ENCODE results near the gene RNU1-2. TPM values are rescaled to one million over a fixed set of nuclear protein-coding genes. Genes with fewer than 3 reads are reported as not detected.
"Not testable (repeated sequence)": the region's sequence is repeated elsewhere in the genome, so short reads cannot be mapped to it uniquely, and the experiment has no call there.

RNU1-2 gene
- total RNA-seq, 5 donors from 2014 or later (not counting 1 experiment from before 2014, with no cell fraction given), result 2,148 to 4,743 (median 3,650) TPM

GRCh38 chr1:16888860-16889816 is 6.6 kb upstream of the RNU1-2 start:
- Histone ChIP-seq H3K9me3 (no peaks in the 10 kb centered on the region), H3K4me3 (ENCODE audit: control insufficient read depth in 1 of 2, extremely low read depth in 1 of 2, low read length in 1 of 2) (peak overlapping the region; percentile 64 to 88), H3K27ac (ENCODE audit: low read length) (peak overlapping the region; percentile 61), H3K4me1 (ENCODE audit: control insufficient read depth in 1 of 2, extremely low read depth in 1 of 2, insufficient read depth in 2 of 2, low read length in 2 of 2) (peaks cover 8 to 10% of the 10 kb centered on the region in 2 experiments), H3K27me3 (replicated peaks in 1 of 2; ENCODE audit: control insufficient read depth in 2 of 2, extremely low read depth in 1 of 2, insufficient read depth in 2 of 2, low read length in 1 of 2) (peaks cover 0 to 3% of the 10 kb centered on the region in 2 experiments), H3K36me3 (ENCODE audit: control insufficient read depth in 2 of 2, extremely low read depth in 1 of 2, insufficient read depth in 1 of 2, low read length in 1 of 2) (no peaks in the 10 kb centered on the region)
- Mint-ChIP-seq H3K27me3 (peaks cover 0 to 1% of the 10 kb centered on the region in 2 donors), H3K9me3 (no peaks in the 10 kb centered on the region), H3K4me3 (peak overlapping the region; percentile 94 to 97 (median 94)), H3K4me1 (peaks cover 21 to 31% (median 27%) of the 10 kb centered on the region in 3 donors), H3K27ac (peak overlapping the region; percentile 98), H3K36me3 (no peaks in the 10 kb centered on the region)
- ATAC-seq (replicated peaks in 1 of 4), result peak; percentile 75 to 84 (median 81)
- WGBS (ENCODE audit: insufficient coverage), result 11% methylated on average over 61 of the region's 63 CpGs
- ChIA-PET CTCF (interaction anchor here in 1 of 2 donors (0.6 kb wide), 1 partner anchor 93 kb away, joined by 3 read pairs; no protein-coding TSS in a partner anchor), POLR2A (interaction anchor here in 1 of 2 donors (0.9 kb wide), 1 partner anchor 16 kb away, joined by 3 read pairs; no protein-coding TSS in a partner anchor)
- peak in 31 of 35 experiments; percentile 9 to 64 (median 39) for DNase-seq

DNA sequence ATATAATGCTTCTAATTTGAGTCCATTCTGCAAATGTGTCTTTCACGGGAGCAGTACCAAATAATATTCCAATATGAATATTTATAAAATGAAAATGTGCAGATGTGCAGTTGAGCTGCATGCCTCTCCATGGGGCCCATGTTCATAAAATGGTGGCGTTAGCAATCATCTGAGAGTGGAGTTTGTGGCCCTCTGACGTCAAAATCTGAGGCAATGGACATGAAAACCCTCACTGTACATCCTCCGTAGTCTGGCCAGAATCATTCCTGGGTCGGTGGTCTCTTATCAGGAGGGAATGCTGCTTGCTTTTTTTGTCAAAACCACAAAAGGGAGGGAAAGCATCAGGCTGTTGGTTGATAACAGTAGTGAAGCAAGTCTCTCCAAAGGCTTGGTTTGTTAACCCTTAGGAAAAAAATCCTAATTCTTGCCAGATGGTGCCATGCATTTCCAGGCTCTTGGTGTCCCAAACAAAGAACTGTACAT is 5.2 kb upstream of the RNU1-2 start:
- H3K4me3 Mint-ChIP-seq, result peak overlapping the region; percentile 94 to 97 (median 94)
- CTCF ChIA-PET; H3K36me3 ChIP-seq (ENCODE audit: control insufficient read depth in 2 of 2, extremely low read depth in 1 of 2, insufficient read depth in 1 of 2, low read length in 1 of 2); H3K36me3 Mint-ChIP-seq; DNase-seq; H3K27ac ChIP-seq (ENCODE audit: low read length); ATAC-seq (replicated peaks in 1 of 4); H3K4me3 ChIP-seq (ENCODE audit: control insufficient read depth in 1 of 2, extremely low read depth in 1 of 2, low read length in 1 of 2); H3K9me3 Mint-ChIP-seq; H3K27me3 ChIP-seq (replicated peaks in 1 of 2; ENCODE audit: control insufficient read depth in 2 of 2, extremely low read depth in 1 of 2, insufficient read depth in 2 of 2, low read length in 1 of 2); H3K27me3 Mint-ChIP-seq; H3K9me3 ChIP-seq: not testable (repeated sequence)
- H3K4me1 Mint-ChIP-seq, result peaks cover 23 to 37% (median 27%) of the 10 kb centered on the region in 3 donors
- WGBS (ENCODE audit: insufficient coverage), result 84% methylated on average over 3 of the region's 5 CpGs
- POLR2A ChIA-PET, result interaction anchor here in 1 of 2 donors (0.7 kb wide), 1 partner anchor 31 kb away, joined by 12 read pairs; the partner anchor contains the start of gene CROCC
- H3K4me1 ChIP-seq (ENCODE audit: control insufficient read depth in 1 of 2, extremely low read depth in 1 of 2, insufficient read depth in 2 of 2, low read length in 2 of 2), result peaks cover 8 to 10% of the 10 kb centered on the region in 2 experiments
- peak overlapping the region in 1 of 2 donors; percentile 98 for H3K27ac Mint-ChIP-seq

DNA sequence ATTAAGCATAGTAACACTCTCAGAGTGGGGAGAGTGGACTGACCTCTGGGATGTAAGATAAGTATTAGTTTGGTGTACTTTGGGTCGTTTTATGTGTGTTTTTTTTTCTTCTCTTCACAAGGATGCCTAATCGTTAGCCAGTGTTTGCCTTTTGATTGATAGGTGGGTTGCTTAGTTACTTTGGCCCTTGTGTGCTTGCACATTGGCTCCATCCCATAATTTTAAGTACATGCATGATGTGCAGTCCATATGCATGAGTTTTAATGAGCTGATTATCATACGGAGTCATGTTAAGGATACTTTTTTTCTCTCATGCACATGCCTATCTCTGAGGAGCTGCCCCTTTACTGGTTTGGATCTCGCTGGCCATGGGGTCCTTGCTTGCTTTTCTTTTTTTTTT is 4.7 kb upstream of the RNU1-2 start:
- H3K9me3 Mint-ChIP-seq; H3K27ac ChIP-seq (ENCODE audit: low read length); CTCF ChIA-PET; H3K27ac Mint-ChIP-seq; H3K36me3 Mint-ChIP-seq; H3K4me3 ChIP-seq (ENCODE audit: control insufficient read depth in 1 of 2, extremely low read depth in 1 of 2, low read length in 1 of 2); H3K36me3 ChIP-seq (ENCODE audit: control insufficient read depth in 2 of 2, extremely low read depth in 1 of 2, insufficient read depth in 1 of 2, low read length in 1 of 2); H3K9me3 ChIP-seq; DNase-seq; ATAC-seq (replicated peaks in 1 of 4); H3K27me3 ChIP-seq (replicated peaks in 1 of 2; ENCODE audit: control insufficient read depth in 2 of 2, extremely low read depth in 1 of 2, insufficient read depth in 2 of 2, low read length in 1 of 2); H3K27me3 Mint-ChIP-seq: not testable (repeated sequence)
- Mint-ChIP-seq H3K4me1 (peaks cover 23 to 39% (median 30%) of the 10 kb centered on the region in 3 donors), H3K4me3 (peak overlapping the region in 2 of 3 donors; percentile 53 to 94)
- WGBS (ENCODE audit: insufficient coverage), result 90% methylated on average over 1 of the region's 4 CpGs
- H3K4me1 ChIP-seq (ENCODE audit: control insufficient read depth in 1 of 2, extremely low read depth in 1 of 2, insufficient read depth in 2 of 2, low read length in 2 of 2), result peaks cover 8 to 10% of the 10 kb centered on the region in 2 experiments
- POLR2A ChIA-PET, result interaction anchor here in 1 of 2 donors (0.7 kb wide), 1 partner anchor 30 kb away, joined by 12 read pairs; the partner anchor contains the start of gene CROCC

- H3K4me3 Mint-ChIP-seq; DNase-seq; H3K27me3 Mint-ChIP-seq; H3K36me3 ChIP-seq (ENCODE audit: control insufficient read depth in 2 of 2, extremely low read depth in 1 of 2, insufficient read depth in 1 of 2, low read length in 1 of 2); ATAC-seq (replicated peaks in 1 of 4); H3K27ac ChIP-seq (ENCODE audit: low read length); H3K4me3 ChIP-seq (ENCODE audit: control insufficient read depth in 1 of 2, extremely low read depth in 1 of 2, low read length in 1 of 2); H3K36me3 Mint-ChIP-seq; H3K9me3 Mint-ChIP-seq; H3K27me3 ChIP-seq (replicated peaks in 1 of 2; ENCODE audit: control insufficient read depth in 2 of 2, extremely low read depth in 1 of 2, insufficient read depth in 2 of 2, low read length in 1 of 2); H3K9me3 ChIP-seq; CTCF ChIA-PET: not testable (repeated sequence)
- POLR2A ChIA-PET, result interaction anchor here in 1 of 2 donors (0.6 kb wide), 1 partner anchor 255 kb away, joined by 4 read pairs; no protein-coding TSS in a partner anchor
- H3K4me1 Mint-ChIP-seq, result peaks cover 40 to 56% (median 49%) of the 10 kb centered on the region in 3 donors
- H3K4me1 ChIP-seq (ENCODE audit: control insufficient read depth in 1 of 2, extremely low read depth in 1 of 2, insufficient read depth in 2 of 2, low read length in 2 of 2), result peaks cover 13 to 20% of the 10 kb centered on the region in 2 experiments
- 61% methylated on average over 3 of the region's 6 CpGs for WGBS (ENCODE audit: insufficient coverage)
- H3K27ac Mint-ChIP-seq, result peak overlapping the region in 1 of 2 donors; percentile 7
These were observed 2.7 kb upstream of the RNU1-2 start for GRCh38 chr1:16892978-16893525.

DNA sequence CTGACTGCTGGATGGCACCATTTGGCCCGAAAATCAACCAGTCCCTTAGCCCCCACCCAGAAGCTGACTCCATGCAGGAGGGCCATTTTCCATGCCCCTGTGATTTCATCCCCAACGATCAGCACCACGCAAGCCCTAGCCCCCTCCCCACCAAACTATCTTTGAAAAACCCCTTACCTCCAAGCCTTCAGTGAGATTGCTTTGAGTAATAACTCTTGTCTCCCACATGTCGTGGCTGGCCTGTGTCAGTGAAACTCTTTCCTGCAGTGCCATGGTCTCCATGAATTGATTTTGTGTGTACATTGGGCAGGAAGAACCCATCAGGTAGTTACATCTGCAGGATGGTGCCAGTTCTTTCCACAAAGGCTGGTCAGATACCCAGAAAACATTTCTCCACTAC is 2.0 kb upstream of the RNU1-2 start:
- POLR2A ChIA-PET, result not testable (repeated sequence)

GRCh38 chr1:16894338-16894737 is 1.4 kb upstream of the RNU1-2 start:
- H3K27me3 ChIP-seq (replicated peaks in 1 of 2; ENCODE audit: control insufficient read depth in 2 of 2, extremely low read depth in 1 of 2, insufficient read depth in 2 of 2, low read length in 1 of 2); H3K36me3 Mint-ChIP-seq; POLR2A ChIA-PET; H3K9me3 ChIP-seq; H3K27me3 Mint-ChIP-seq; CTCF ChIA-PET; DNase-seq; H3K9me3 Mint-ChIP-seq; H3K27ac ChIP-seq (ENCODE audit: low read length); ATAC-seq (replicated peaks in 1 of 4); H3K36me3 ChIP-seq (ENCODE audit: control insufficient read depth in 2 of 2, extremely low read depth in 1 of 2, insufficient read depth in 1 of 2, low read length in 1 of 2); H3K4me3 ChIP-seq (ENCODE audit: control insufficient read depth in 1 of 2, extremely low read depth in 1 of 2, low read length in 1 of 2): not testable (repeated sequence)
- no CpG with 5 or more reads among the region's 6 CpGs for WGBS (ENCODE audit: insufficient coverage)
- peaks cover 11 to 14% of the 10 kb centered on the region in 2 experiments for H3K4me1 ChIP-seq (ENCODE audit: control insufficient read depth in 1 of 2, extremely low read depth in 1 of 2, insufficient read depth in 2 of 2, low read length in 2 of 2)
- Mint-ChIP-seq H3K27ac (peak overlapping the region in 1 of 2 donors; percentile 55), H3K4me1 (peaks cover 32 to 49% (median 39%) of the 10 kb centered on the region in 3 donors), H3K4me3 (peak overlapping the region in 2 of 3 donors; percentile 46 to 52)

More for the DNA sequence above, 2.0 kb upstream of the RNU1-2 start:
- H3K36me3 ChIP-seq (ENCODE audit: control insufficient read depth in 2 of 2, extremely low read depth in 1 of 2, insufficient read depth in 1 of 2, low read length in 1 of 2); DNase-seq; H3K4me3 ChIP-seq (ENCODE audit: control insufficient read depth in 1 of 2, extremely low read depth in 1 of 2, low read length in 1 of 2); H3K27me3 ChIP-seq (replicated peaks in 1 of 2; ENCODE audit: control insufficient read depth in 2 of 2, extremely low read depth in 1 of 2, insufficient read depth in 2 of 2, low read length in 1 of 2); ATAC-seq (replicated peaks in 1 of 4); H3K9me3 Mint-ChIP-seq; H3K9me3 ChIP-seq; H3K4me3 Mint-ChIP-seq; H3K36me3 Mint-ChIP-seq; CTCF ChIA-PET; H3K27ac ChIP-seq (ENCODE audit: low read length); H3K27me3 Mint-ChIP-seq: not testable (repeated sequence)
- Mint-ChIP-seq H3K27ac (peak overlapping the region in 1 of 2 donors; percentile 70), H3K4me1 (peaks cover 36 to 54% (median 44%) of the 10 kb centered on the region in 3 donors)
- WGBS (ENCODE audit: insufficient coverage), result 100% methylated on average over 1 of the region's 4 CpGs
- H3K4me1 ChIP-seq (ENCODE audit: control insufficient read depth in 1 of 2, extremely low read depth in 1 of 2, insufficient read depth in 2 of 2, low read length in 2 of 2), result peaks cover 11 to 17% of the 10 kb centered on the region in 2 experiments

All from T-cell (primary cell).